Measurements from ENCODE around the gene SPRYD4.
"Not testable (repeated sequence)": the region's sequence is repeated elsewhere in the genome, so short reads cannot be mapped to it uniquely, and the experiment has no call there.

DNA sequence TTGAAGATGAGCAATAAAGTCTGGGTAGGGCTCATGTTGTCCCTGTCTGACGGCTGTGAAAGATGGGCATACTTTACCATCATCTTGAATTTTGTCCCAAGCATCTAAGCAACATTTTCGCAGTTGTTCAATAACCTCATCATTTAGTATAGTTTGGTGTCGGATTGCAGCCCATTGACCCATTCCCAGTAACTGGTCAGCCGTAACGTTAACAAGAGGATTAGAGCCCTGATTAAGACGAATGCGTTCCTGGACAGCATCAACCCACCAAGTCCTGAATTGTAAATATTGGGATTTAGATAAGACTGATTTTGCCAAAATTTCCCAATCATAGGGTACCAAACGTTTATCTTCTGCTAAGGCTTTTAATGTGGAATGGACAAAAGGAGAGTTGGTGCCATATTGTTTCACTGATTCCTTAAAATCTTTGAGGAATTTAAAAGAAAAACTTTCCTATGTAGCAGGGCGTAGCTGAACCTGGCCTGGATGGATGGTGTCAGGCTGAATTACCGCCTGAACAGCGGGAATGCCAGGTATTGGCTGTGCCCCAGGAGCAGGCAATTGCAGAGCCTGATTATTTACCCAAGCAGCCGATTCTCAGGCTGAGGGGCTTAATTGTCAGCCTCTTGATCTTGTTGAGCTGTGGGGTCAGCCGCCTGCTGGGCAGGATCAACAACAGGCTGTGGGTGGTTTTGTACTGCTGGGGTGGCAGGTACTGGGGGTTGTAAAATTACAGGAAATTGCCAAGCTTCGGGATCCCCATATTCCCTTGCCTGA, 29.9 kb downstream of the SPRYD4 start:
- TF ChIP-seq, protein P1, sequence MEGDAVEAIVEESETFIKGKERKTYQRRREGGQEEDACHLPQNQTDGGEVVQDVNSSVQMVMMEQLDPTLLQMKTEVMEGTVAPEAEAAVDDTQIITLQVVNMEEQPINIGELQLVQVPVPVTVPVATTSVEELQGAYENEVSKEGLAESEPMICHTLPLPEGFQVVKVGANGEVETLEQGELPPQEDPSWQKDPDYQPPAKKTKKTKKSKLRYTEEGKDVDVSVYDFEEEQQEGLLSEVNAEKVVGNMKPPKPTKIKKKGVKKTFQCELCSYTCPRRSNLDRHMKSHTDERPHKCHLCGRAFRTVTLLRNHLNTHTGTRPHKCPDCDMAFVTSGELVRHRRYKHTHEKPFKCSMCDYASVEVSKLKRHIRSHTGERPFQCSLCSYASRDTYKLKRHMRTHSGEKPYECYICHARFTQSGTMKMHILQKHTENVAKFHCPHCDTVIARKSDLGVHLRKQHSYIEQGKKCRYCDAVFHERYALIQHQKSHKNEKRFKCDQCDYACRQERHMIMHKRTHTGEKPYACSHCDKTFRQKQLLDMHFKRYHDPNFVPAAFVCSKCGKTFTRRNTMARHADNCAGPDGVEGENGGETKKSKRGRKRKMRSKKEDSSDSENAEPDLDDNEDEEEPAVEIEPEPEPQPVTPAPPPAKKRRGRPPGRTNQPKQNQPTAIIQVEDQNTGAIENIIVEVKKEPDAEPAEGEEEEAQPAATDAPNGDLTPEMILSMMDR (IDR thresholded peaks at IDR 0.05) = not testable (repeated sequence)
- TF ChIP-seq EP300 (IDR thresholded peaks at IDR 0.05); POLR2A (IDR thresholded peaks at IDR 0.05; ENCODE audit: low read depth); POLR2AphosphoS5 (IDR thresholded peaks at IDR 0.05): not testable (repeated sequence)

Data from esophagus muscularis mucosa (tissue), 4 donors.